HG03196 (cell line): ENCODE results near the gene PHF2.
A peak's percentile ranks its signal among the peaks of the same experiment; 100 is the strongest.

Experiments
- ATAC-seq: cut with Tn5 transposase; IDR thresholded peaks from one replicate; pipeline ENCODE4 v1.9.1; 2021; ENCODE audit not compliant: unreplicated experiment

The PHF2 gene

DNA sequence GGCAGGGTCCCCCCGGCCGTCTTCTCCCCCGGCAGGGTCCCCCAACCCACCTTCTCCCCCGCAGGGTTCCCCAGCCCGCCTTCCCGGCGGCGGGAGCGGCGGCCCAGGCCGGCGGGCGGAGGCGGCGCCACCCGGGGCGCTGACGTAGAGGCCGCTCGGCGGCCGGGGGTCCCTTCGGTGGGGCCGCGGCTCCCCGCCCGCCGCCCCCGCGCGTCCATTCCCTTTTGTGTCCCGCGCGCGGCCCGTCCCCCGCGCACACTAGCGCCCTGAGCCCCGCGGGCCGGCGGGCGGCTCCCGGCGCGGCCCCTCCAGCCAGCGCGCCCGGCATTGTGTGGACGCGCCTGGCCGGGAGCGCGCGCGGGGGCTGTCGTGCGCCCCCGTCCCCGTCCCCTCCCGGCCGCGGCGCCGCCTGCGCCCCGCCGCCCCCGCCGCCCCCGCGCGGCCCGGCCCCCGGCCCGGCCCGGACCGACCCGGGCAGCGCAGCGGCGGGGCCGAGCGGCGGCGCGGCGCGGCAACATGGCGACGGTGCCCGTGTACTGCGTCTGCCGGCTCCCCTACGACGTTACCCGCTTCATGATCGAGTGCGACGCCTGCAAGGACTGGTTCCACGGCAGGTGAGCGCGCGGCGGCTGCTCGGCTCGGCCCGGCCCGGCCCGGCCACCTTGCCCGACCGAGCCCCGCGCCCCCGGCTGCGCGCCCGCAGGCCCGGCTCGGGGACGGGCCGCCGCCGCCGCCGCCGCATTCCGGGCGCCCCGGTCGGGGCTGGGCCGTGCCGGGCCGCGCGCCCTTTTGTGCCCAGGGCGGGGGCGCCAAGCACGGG lies at the start of gene PHF2:
PHF2 (plus strand) TSS at position 327 of the 820 bp plus-strand sequence; CDS start at position 517, 190 bp downstream.
- no peak for ATAC-seq

DNA sequence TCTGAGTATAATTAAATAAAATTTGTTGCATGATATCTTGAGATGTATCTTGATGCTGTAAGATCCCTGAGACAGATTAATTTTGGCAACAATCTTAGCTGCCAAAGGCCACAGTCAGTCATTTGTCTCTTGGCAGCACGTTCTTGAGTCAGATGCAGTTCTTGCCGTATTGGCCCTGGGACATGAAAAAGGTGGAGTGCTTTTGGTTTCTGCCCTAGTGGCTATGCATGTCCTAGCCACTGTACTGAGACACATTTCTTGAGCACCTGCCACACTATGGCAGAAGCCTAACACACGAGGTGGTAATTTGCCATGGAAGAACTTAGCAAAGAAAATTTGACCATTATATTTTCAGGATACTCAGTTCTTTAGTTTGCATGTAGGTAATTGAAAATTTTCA lies 45.0 kb upstream of the PHF2 start:
- no peak for ATAC-seq

DNA sequence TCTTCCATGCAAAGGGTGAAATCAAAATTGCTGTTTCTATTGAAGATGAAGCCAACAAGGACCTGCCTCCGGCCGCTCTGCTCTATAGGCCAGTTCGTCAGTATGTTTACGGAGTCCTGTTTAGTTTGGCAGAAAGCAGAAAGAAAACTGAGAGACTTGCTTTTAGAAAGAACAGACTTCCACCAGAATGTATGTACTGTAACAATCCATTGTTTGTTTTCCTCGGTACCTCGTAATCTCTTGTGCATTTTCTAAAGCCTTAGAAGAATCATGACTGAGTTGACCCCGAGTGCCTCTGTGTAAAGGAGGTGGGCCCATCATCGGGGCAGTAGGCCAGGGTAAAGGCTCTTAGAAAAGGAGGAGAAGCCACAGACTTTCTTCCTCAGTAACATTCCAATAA lies 44.2 kb upstream of the PHF2 start:
- no peak for ATAC-seq

DNA sequence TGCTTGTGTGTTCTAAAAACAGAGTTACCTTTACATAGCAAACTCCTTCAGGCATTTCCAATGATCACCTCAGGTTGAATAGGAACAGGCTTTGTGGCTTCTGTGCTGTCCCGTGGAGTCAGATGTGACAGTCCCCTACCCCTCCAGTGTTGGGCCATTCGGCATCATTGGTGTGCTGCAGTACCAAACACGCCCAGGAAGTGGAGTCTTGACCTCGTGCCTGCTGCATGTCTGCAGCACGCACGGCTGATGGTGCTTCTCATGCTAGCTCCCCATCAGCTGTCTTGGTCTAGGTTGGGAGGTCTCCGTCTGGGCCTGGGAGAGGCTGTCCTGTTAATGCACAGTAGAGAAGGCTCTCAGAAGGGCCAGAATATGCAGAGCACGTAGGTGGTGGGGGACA lies 42.5 kb upstream of the PHF2 start:
- ATAC-seq = no peak

DNA sequence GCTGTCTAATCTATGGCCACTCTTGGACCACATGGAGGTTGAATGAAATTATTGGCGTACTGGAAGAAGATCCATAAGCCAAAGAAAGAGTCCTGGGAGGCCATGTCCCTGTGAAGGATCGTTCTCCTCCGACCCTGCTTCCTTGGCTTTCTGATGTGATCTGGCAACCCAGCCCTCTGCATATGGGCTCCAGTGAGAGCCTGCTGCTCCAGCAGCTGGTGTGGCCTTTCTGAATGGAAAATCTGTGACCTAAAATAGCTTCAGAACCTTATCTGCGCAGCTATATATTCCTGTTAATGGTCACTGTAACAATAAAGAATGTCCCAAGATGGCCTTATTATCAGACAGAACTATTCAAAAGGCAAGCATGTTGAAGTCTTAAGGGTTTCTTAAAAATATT lies 40.2 kb upstream of the PHF2 start:
- ATAC-seq = no peak

DNA sequence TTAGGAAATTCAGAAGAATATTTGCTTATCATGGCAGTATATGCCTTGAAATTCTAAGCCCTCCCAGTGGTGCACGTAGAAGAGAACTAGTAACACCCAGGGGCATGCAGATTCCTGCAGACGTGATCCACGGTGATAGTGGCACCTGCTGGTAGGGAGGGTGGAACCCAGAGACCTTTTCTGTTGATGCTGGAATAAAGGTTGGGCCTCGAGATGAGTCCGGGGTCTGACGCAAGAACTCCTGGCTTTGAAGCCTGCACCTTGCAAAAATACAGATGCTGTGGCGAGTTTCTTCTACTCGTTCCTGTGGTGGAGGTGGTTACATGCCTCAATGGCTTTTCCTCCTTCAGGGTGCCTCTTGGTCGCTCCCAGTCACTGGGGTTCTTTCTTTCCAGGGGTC lies 39.5 kb upstream of the PHF2 start:
- no peak for ATAC-seq

DNA sequence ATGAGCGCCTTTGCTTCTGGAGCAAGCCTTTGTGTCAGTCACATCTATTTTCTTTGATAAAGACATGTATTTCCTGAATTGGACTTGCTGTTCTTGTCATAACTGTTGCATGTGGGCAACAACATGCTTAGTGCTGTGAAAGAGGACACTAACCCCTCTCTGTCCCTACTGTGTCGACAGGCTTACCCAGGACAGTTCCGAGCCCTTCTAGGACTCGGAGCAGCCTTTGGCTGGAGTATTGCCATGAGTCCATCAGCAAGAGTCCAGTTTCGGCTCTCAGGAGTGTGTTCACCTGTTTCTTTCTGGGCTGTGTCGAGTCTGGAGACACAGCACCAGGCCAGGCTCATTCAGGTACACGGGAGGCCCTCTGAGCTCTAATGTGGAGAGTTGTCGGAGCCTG lies 36.1 kb upstream of the PHF2 start:
- ATAC-seq = no peak

DNA sequence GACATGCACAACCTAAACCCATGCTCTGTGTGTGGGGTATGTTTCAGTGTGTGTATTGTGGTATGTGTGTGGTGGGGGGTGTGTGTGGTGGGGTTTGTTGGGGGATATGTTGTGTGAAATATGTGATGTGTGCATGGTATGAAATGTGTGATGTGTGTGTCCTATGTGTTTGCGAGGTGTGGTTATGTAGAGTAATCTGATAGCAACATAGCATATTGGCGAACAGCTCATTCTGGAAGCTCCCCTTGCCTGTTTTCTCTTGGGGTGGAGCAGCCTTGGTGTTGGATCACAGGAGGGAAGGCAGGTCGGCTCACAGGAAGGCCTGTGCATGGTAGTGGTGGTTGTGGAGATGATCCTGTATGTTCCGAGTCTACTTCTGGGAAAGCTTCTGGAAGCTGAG lies 35.4 kb upstream of the PHF2 start:
- ATAC-seq = no peak

DNA sequence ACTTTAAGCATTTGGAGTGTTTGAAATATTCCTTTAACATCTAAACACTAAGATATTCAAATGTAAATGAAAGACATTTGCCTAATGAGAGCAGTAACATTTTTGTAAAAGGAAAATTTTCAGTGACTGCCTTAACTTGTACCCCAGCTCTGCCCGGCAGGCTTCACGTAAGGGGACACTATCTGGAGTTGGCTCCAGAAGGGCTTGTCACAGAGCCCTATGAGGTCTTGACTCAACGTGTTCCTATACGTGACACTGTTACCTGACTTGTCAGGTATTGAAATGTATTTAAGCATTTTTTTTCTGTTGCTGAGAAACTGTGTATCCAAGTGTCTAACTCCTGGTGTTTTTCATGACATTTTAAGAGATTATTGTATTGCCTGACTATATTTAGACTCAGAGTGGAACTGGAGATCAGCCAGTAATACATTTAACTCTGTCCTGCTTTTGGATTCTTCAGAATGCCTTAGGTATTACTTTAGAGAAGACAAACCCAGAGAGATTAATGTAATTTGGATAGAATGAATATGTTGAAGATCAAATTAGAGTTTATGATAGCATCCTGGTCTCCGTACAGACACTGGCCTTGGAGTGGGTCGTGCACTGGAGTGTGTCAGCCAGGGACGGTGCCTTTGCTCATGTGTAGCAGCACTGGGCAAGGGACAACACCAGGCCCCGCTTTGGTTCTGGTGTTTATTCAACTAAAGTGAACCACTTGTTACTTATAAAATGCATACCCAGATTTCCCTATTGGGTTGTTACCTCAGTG lies 34.6 kb upstream of the PHF2 start:
- ATAC-seq = no peak

DNA sequence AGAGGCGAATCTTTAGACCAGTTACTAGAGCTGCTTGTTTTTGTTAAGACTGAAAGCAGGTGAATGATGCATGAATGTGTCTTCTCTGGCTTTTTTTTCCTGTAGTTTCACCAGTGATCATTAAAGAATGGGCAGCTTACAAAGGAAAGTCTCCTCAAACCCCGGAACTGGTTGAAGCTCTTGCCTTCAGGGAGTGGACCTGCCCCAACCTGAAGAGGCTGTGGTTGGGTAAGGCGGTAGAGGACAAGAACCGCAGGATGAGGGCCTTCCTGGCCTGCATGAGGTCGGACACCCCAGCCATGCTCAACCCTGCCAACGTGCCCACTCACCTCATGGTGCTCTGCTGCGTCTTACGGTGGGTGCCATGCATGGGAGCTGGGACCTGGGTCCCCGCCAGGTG lies 33.3 kb upstream of the PHF2 start:
- no peak for ATAC-seq

DNA sequence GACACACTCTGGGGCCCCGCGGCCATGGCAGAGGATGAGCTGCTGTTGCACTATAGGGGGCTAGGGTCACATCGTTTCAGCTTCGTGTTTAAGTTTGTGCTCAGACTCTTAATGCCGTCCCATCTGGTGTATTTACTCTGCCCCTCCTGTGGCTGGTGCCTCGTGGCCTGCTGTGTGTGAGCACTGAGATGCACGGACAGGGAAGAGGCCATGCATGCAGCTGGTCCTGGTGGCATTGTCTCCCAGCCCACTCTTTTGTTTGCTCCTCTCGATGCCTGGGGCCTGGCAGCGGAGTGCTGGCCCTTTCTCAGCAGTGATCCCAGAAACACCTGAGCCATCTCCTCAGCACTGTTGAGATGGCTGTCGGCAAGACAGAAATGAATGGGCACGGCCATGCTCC lies 30.0 kb upstream of the PHF2 start:
- no peak for ATAC-seq

DNA sequence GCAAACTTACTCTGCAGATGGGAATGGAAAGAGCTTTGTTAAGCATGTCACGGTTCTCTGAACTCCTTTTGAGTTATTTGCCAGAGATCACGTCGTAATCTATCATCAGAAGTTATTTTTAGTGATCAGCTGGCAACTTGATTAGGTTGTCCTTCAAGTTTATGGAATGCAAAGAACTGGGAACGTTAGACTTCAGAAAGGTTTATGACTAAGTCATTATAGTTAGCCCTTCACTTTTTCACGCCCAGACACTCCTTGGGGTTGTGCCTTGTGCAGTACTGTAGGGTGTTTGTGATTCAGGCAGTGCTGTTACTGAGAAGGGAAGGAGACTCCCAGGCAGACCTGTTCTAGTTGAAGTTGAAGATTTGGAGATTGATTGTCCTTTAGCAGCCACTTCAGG lies 26.8 kb upstream of the PHF2 start:
- ATAC-seq = no peak

DNA sequence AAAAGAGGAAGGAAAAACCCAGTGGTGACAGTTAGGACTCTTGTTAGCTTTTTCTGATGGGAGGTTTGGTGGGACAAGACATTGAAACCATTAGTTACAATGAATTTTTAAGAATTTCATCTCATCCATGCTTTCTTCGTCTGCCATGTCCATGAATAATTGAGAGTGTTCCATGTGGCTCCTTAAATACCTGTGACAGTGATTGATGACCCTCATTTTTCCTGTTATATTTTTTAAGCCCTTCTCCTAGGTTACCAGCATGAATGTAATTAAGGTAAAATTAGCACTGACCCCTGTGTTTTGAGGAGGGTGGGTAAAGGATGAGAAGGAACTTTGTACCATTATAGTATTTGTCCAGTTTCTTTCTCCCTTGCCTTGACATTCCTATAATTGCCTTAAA lies 23.5 kb upstream of the PHF2 start:
- no peak for ATAC-seq

DNA sequence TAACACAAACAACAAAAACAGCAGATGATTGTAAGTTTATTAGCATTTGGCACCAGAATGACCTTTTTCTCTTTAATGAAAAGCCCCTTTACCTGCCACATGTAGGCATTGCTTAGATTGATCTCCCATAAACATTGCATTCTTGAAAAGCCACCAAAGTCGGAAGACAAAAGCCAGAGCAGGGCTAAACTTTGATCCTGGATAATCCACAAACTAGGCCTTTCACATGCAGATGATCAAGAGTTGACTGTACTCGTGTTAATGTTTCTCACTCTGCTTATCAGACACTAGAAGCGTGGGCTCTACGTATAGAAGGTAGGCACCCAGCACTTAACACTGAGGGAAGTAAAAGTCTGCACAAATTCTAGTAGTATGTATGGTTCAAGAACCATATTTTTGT lies 21.0 kb upstream of the PHF2 start:
- ATAC-seq = no peak

DNA sequence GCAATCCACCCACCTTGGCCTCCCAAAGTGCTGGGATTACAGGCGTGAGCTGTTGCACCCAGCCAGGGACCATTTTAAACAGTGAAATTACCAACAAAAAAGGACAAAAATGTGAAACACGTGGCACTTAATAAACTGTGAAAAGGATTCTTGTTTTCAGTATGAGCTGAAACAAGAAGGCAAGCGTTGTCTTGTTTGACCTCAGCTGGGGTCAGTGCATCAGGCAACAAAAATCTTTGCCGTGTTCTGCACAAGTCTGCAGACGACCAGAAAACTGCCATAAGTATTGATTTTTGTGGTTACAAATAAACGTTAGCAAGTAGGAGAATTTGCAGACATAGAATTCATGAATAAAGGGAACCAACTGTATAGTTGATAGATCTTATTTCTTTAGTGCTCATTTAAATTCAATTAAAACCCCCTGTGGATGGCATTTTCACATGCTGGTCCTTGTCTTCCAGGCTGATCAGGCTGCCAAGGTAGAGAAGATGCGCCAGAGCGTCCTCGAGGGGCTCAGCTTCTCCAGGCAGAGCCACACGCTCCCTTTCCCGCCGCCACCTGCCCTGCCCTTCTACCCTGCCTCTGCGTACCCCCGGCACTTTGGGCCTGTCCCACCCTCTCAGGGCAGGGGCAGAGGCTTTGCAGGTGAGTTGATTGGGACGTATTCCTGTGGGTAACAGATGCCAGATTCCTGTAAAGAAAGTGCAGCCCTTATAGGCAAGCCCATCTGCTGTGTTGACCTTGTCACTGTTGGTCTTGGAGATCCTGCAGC lies 18.8 kb upstream of the PHF2 start:
- ATAC-seq = no peak

DNA sequence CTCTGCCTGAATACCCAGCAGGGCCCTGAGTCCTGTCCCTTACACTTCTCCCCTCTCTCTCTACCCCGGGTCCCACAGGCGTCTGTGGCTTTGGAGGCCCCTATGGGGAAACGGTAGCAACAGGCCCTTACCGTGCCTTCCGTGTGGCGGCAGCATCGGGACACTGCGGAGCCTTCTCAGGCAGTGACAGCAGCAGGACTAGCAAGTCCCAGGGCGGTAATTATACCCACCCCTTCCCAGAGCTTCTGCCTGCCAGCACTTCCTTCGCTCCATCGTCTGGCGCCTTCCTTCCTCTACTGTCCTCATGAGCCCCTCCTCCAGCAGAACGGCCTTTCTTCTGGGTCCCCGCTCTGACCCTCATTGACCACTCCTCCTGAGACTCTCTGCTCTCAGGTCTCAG lies 17.9 kb upstream of the PHF2 start:
- ATAC-seq = no peak

DNA sequence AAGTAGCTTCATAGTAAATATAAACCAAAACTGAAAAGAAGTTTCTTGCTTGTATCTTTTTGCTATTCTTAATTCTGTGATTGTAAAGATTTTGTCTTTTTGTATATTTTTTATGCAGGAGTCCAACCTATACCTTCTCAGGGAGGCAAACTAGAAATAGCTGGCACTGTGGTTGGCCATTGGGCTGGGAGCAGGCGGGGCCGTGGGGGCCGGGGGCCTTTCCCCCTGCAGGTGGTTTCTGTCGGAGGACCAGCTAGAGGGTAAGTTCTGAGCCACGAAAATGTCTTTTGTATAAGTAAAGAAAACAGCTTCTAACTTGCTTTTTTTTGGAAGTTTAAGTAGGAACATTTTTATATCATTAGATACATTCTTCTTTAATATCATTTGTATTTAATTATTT lies 15.4 kb upstream of the PHF2 start:
- ATAC-seq = no peak

DNA sequence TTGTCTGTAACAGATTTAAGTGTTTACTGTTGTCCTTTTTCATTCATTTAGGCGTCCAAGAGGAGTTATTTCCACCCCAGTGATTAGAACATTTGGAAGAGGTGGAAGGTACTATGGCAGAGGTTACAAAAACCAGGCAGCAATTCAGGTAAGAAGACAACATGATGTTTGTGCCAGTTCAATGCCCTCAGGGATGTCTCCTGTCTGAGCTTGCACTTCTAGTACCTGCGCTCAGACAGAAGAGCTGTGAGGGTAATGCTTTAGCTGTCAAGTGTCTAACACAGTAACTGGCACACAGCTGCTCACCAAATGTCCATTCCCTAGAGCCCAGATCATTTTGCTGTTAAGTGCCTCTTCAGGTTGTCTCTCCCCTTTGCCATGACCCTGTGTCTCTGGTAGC lies 14.2 kb upstream of the PHF2 start:
- no peak for ATAC-seq

DNA sequence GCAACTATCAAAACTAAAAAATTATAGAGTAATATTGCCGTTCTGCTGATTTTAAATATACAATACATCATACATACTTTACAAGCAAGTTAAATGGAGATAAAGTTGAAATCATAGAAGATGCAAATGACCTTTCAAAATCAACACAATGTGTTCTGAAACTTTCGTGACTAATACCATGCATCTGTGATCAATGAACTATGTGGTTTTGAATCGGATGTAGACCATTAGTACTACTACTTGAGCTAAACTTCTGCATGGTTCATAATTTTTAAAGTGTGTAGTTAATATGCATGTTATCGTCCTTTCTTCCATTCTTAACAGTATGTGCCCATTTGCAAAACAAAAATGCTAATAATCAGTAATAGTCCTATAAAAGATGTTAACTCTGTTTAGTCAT lies 11.3 kb upstream of the PHF2 start:
- ATAC-seq = no peak

DNA sequence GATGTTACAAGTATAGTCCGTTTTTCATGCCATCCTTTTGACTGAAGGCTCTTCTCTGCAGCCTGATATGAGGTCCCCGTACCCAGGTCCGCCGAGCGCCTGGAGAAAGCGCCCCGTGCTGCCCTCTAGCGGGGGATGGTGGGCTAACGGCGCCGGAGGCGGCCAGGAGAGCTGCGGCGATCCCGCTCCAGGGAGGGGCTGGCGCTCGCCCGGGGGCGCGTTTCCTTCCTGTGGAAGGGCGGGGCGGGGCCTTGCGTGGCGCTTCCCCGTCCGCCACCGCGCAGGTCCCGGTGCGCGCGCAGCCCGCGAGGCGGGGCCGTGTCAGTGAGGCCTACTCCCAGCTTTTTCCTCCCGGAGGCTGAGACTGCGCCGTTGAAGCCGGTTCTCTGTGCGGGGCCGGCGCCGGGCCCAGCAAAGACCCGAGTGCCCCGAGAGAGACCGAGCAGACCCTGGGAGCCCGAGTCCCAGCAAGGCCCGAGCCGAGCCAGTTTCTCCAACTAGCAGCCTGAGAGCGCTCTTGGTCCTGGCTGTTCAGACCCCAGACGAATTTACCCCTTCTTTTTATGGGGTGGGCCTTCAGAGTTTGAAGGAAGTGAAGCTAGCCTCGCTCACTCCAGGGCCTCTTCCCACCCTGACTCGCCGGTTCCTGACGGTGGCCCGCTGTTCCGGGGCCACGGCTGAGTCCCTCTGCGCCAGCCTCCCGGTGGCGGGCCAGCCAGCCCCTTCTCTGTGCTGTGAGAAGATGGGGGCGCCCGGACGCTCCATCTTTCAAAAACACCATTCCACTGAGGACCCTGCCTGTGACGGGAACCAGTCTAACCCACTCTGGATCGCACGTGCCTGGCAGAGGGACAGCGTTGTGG lies 9.7 kb upstream of the PHF2 start:
- ATAC-seq = peak; percentile 90
